HL-60 (cell line): ENCODE data around the gene KLF2.

ENCODE experiments used
- DNase-seq, 2 experiments: peaks; one replicate each; pipeline ENCODE4 v3.0.0-alpha.2; 2010 to 2020; ENCODE audit warnings: low read depth in 1 of 2, low spot score in 1 of 2
- H3K27ac ChIP-seq: fragments of 250-450 bp; sonication (Bioruptor Pico); replicated peaks from 2 replicates; pipeline ENCODE4 v1.5.1; 2020; ENCODE audit warnings: mild to moderate bottlenecking, moderate library complexity
- H3K27me3 ChIP-seq: fragments of 250-450 bp; sonication (Bioruptor Pico); 2 replicates; pipeline ENCODE4 v1.5.1; 2021; ENCODE audit warnings: mild to moderate bottlenecking, moderate library complexity; ENCODE audit not compliant: insufficient read depth, poor library complexity, severe bottlenecking
- H3K4me3 ChIP-seq: replicated peaks from 2 replicates; pipeline ENCODE4 v1.5.1; 2011; ENCODE audit warnings: mild to moderate bottlenecking, control low read depth, low read length; ENCODE audit not compliant: insufficient read depth
- CTCF ChIP-seq: IDR thresholded peaks from one replicate; pipeline ENCODE4 v1.5.1; 2011; ENCODE audit warnings: low read length, control low read depth, inconsistent platforms; ENCODE audit not compliant: insufficient read depth
- GABPA ChIP-seq: IDR thresholded peaks from 2 replicates; pipeline ENCODE4 v1.6.1; 2012; ENCODE audit warnings: low read depth
- POLR2AphosphoS5 ChIP-seq: IDR thresholded peaks from 2 replicates; pipeline ENCODE4 v1.6.1; 2012; ENCODE audit warnings: low read depth
- SPI1 ChIP-seq: IDR thresholded peaks from 2 replicates; pipeline ENCODE4 v1.6.1; 2012; ENCODE audit warnings: low read depth, mild to moderate bottlenecking, borderline replicate concordance
- TF ChIP-seq, protein P1 (sequence below): IDR thresholded peaks from 2 replicates; pipeline ENCODE4 v1.6.1; 2012; ENCODE audit warnings: low read depth; ENCODE audit not compliant: insufficient replicate concordance

Gene KLF2

DNA sequence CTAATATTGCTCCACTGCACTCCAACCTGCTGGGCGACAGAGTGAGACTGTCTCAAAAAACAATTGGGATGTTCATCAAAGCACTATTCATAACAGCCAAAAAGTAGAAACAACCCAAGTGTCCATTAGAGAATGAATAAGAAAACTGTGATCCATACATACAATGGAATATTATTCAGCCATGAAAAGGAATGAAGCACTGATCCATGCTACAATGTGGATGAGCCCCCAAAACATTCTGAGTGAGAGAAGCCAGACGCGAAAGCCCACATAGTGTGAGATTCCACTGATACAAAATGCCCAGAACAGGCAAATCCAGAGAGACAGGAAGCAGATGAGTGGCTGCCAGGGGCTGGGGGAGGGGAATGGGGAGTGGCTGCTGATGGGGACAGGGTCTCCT, 16.0 kb downstream of the KLF2 start:
- Histone ChIP-seq H3K4me3 (no peak overlapping the region), H3K27me3 (no peaks in the 10 kb centered on the region), H3K27ac (no peak overlapping the region)
- TF ChIP-seq CTCF = no peak
- TF ChIP-seq GABPA = no peak
- TF ChIP-seq SPI1 = no peak
- TF ChIP-seq POLR2AphosphoS5 = no peak
- TF ChIP-seq, protein P1, sequence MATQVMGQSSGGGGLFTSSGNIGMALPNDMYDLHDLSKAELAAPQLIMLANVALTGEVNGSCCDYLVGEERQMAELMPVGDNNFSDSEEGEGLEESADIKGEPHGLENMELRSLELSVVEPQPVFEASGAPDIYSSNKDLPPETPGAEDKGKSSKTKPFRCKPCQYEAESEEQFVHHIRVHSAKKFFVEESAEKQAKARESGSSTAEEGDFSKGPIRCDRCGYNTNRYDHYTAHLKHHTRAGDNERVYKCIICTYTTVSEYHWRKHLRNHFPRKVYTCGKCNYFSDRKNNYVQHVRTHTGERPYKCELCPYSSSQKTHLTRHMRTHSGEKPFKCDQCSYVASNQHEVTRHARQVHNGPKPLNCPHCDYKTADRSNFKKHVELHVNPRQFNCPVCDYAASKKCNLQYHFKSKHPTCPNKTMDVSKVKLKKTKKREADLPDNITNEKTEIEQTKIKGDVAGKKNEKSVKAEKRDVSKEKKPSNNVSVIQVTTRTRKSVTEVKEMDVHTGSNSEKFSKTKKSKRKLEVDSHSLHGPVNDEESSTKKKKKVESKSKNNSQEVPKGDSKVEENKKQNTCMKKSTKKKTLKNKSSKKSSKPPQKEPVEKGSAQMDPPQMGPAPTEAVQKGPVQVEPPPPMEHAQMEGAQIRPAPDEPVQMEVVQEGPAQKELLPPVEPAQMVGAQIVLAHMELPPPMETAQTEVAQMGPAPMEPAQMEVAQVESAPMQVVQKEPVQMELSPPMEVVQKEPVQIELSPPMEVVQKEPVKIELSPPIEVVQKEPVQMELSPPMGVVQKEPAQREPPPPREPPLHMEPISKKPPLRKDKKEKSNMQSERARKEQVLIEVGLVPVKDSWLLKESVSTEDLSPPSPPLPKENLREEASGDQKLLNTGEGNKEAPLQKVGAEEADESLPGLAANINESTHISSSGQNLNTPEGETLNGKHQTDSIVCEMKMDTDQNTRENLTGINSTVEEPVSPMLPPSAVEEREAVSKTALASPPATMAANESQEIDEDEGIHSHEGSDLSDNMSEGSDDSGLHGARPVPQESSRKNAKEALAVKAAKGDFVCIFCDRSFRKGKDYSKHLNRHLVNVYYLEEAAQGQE = no peak
- DNase-seq = no peak

DNA sequence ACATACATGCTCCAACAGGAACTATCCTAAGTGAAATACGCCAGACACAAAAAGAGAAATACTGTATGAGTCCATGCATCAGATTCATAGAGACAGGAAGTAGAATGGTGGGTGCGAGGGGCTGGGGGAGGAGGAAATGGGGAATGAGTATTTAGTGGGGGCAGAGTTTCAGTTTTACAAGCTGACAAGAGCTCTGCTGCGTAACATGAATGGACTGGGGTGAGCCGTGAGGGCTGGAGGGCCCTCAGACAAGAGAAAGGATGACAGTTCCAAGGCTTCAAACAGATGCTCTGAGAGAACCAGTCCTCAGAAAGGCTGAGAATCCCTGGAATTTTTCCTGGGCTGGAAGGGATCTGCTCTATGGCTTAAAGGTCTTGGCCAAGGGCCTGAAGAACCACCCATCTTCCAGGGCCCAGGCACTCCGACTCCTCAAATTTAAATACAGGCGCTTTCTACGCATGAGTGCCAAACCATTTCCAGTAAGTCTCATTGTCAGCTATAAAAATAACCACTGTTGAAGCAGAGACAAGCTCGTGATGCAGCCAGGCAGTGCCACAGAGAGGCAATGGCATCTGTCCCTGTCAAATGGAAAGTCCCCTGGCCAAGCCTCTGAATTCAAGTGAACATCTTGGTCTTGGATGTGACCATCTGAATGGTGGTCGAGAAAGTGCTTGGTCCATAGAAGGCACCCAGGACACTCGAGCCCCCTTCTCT, 17.5 kb downstream of the KLF2 start:
- Histone ChIP-seq H3K27me3 (no peaks in the 10 kb centered on the region), H3K4me3 (no peak overlapping the region), H3K27ac (no peak overlapping the region)
- TF ChIP-seq CTCF = no peak
- TF ChIP-seq SPI1 = no peak
- TF ChIP-seq, protein P1 = no peak
- TF ChIP-seq GABPA = no peak
- TF ChIP-seq POLR2AphosphoS5 = no peak
- DNase-seq = no peak

DNA sequence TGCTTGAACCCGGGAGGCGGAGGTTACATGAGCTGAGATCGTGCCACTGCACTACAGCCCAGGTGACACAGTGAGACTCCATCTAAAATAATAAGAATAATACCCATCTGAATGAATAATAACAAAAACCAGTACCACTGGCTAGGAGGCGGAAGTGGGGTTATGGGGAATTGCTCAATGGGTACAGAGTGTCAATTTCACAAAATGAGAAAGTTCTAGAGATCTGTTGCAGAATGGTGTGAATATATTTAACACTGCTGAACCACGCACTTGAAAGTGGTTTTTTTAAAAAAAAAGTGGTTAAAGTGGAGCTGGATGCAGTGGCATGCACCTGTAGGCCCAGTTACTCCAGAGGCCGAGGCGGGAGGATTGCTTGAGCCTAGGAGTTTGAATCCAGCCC, 18.5 kb downstream of the KLF2 start:
- Histone ChIP-seq H3K27me3 (no peaks in the 10 kb centered on the region), H3K4me3 (no peak overlapping the region), H3K27ac (no peak overlapping the region)
- DNase-seq = no peak
- TF ChIP-seq, protein P1 = no peak
- TF ChIP-seq CTCF (no peak), GABPA (no peak)
